Muscle layer of duodenum (tissue), 2 donors: Measurements from ENCODE around the gene MEST.

ENCODE experiments used
- H3K27ac ChIP-seq: one replicate; pipeline ENCODE4 v1.7.0; 2013; ENCODE audit warnings: mild to moderate bottlenecking, low read length
- H3K27me3 ChIP-seq: one replicate; pipeline ENCODE4 v1.7.0; 2013; ENCODE audit warnings: low read depth, mild to moderate bottlenecking, control low read depth, low read length
- H3K36me3 ChIP-seq, 2 donors: one replicate each; pipeline ENCODE4 v1.7.0; 2013; ENCODE audit warnings: low read length in 2 of 2, control low read depth in 1 of 2, mild to moderate bottlenecking in 1 of 2; ENCODE audit not compliant: insufficient read depth in 2 of 2, control insufficient read depth in 1 of 2
- H3K4me1 ChIP-seq, 2 donors: one replicate each; pipeline ENCODE4 v1.7.0; 2013; ENCODE audit warnings: low read length in 2 of 2, mild to moderate bottlenecking in 2 of 2, control low read depth in 1 of 2, moderate library complexity in 1 of 2; ENCODE audit not compliant: insufficient read depth in 2 of 2, control insufficient read depth in 1 of 2
- H3K4me3 ChIP-seq, 2 donors: one replicate each; pipeline ENCODE4 v1.7.0; 2013; ENCODE audit warnings: low read length in 2 of 2, low read depth in 1 of 2, mild to moderate bottlenecking in 1 of 2
- H3K9me3 ChIP-seq, 2 donors: one replicate each; pipeline ENCODE4 v1.7.0; 2013; ENCODE audit warnings: low read length in 2 of 2, control low read depth in 1 of 2, mild to moderate bottlenecking in 1 of 2; ENCODE audit not compliant: control insufficient read depth in 1 of 2
- donor health status: healthy.

Gene MEST

DNA sequence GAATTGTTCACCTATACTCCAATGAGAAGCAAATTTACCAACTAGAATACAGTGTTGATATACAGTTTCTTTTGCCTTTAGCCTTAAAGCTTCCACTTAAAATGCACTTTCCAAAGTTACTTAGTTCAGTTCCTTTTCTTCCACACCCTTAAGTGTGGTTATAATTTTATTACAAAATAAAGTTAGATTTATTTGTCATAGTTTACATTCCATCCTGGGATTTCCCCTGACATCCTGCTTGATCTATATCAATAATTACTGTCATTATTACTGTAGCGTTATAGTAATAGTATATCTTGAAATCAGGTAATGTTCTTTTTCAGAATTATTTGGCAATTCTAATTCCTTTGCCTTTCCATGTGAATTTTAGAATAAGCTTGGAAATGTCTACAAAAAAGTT lies 23.3 kb upstream of the MEST start:
- no peak overlapping the region for H3K27ac ChIP-seq
- no peaks in the 10 kb centered on the region for H3K4me1 ChIP-seq
- H3K9me3 ChIP-seq, result no peaks in the 10 kb centered on the region
- no peak overlapping the region for H3K4me3 ChIP-seq
- no peaks in the 10 kb centered on the region for H3K36me3 ChIP-seq
- no peaks in the 10 kb centered on the region for H3K27me3 ChIP-seq

DNA sequence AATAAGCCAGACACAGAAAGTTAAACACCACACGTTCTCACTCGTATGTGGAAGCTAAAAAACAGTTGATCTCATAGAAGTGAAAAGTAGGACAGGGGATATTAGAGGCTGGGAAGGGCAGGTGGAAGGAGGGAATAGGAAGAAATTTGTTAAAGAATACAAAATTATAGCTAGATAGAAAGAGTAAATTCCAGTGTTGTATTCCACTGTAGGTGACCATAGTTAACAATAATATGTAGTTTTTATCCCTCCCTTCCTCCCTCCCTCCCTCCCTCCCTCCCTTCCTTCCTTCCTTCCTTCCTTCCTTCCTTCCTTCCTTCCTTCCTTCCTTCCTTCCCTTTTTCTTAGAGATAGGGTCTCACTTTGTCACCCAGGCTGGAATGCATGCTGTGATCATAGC lies 19.9 kb upstream of the MEST start:
- no peaks in the 10 kb centered on the region for H3K27me3 ChIP-seq
- no peak overlapping the region for H3K4me3 ChIP-seq

DNA sequence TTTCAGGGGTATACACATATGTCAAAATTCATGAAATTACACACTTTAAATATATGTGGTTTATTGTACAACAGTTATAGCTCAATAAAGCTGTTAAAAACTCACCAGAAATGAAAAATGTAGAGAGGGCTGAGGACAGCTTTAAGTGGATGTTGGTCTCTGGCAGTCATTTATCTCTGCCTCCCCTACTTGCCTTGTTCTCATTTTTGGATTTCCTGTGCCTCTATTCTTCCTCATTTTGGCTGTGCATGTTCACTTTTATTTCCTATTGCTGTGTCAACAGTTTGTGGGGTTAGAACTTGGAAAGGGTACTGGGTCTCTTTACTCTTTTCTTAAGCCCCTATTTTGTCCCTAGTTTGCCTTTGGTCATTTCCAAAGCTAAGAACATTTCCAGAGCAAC lies 18.6 kb upstream of the MEST start:
- H3K27ac ChIP-seq, result no peak overlapping the region
- H3K9me3 ChIP-seq, result peaks cover 6 to 7% of the 10 kb centered on the region in 2 donors
- H3K4me3 ChIP-seq, result no peak overlapping the region
- no peaks in the 10 kb centered on the region for H3K27me3 ChIP-seq
- H3K4me1 ChIP-seq, result no peaks in the 10 kb centered on the region
- H3K36me3 ChIP-seq, result no peaks in the 10 kb centered on the region

More for the DNA sequence above, 19.9 kb upstream of the MEST start:
- H3K9me3 ChIP-seq, result no peaks in the 10 kb centered on the region
- H3K36me3 ChIP-seq, result no peaks in the 10 kb centered on the region
- no peak overlapping the region for H3K27ac ChIP-seq
- H3K4me1 ChIP-seq, result no peaks in the 10 kb centered on the region

DNA sequence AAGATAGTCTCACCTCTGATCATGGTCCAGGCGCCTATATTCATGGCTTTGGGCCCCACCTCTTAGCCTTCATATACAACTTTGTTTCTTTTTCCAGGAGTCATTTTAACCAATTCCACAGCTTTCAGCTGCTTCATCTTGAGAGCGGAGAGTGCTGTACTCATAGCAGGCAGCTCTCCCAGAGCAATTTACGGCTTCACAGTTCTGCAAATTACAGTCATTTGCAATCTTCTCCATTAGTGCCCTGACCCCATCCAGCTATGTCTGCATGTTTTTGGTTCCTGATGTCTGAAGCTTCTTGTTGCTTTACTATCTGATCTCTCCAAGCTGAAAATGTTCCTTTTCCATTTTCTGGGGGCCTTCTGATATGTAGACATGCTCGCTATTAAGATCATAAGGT lies 18.0 kb upstream of the MEST start:
- Histone ChIP-seq H3K4me3 (no peak overlapping the region), H3K27ac (no peak overlapping the region), H3K27me3 (no peaks in the 10 kb centered on the region), H3K9me3 (peaks cover 6 to 7% of the 10 kb centered on the region in 2 donors), H3K4me1 (no peaks in the 10 kb centered on the region), H3K36me3 (no peaks in the 10 kb centered on the region)

DNA sequence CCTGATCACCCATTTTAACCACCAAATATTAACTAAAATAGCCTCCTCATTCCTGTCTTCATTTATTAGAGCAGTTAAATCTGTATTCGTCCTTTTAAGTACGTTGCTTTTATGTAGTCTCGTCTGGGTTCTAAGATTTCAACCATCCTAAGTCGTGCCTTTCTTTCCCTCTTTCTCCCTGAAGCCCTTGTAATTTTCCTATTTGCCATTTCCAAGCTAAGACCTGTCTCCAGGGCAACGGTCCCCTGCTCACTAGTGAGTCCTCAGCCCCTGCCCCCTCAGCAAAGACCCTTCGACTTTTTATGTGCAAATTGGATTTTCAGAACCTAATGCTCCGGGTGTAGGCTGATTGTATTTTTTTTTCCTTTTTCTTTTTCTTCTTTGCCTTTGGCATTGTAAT lies 16.1 kb upstream of the MEST start:
- Histone ChIP-seq H3K4me1 (no peaks in the 10 kb centered on the region), H3K27ac (no peak overlapping the region), H3K36me3 (no peaks in the 10 kb centered on the region), H3K27me3 (no peaks in the 10 kb centered on the region), H3K9me3 (peaks cover 6 to 7% of the 10 kb centered on the region in 2 donors), H3K4me3 (no peak overlapping the region)

DNA sequence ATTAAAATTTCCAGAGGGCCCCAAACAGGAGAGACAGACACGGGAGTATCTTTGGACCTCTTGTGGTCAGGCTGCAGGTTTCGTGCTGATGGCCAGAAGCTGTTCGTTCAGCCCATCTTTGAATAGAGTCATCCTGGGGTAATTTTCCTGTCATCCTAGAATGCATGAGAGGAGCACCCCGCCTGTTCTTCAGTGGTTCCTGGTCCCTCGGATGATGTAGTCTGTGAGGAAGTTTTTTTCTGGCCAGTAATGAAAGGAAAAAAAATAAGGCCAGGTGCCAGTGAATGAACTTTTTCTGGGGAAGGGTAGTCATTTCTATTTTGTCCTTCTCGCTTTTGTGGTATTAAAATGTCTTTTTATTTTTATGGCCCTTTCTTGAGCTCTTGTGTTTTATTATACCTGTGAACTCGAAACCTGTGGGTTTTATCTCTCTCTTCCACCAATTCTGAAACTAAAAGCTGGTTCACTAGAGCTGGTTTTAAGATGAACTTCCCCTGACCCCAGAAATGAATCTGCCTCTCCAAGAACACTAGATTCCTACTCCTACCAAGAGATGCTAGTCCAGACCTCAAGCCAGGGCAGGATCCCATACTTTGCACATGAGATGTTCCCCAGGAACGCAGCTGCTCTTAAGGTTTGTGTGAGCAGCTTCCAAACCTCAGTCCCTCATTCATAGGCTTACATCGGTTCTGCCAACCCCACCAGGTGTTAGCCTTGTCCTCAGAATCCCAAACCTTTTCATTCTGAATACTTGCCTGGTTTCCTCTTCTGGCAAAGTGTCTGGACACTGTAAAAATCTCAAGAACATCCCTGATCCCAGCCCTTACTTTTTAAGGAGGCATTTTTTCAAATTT lies 15.4 kb upstream of the MEST start:
- H3K27me3 ChIP-seq, result no peaks in the 10 kb centered on the region
- no peak overlapping the region for H3K27ac ChIP-seq
- H3K4me3 ChIP-seq, result no peak overlapping the region
- no peaks in the 10 kb centered on the region for H3K36me3 ChIP-seq
- peaks cover 6 to 7% of the 10 kb centered on the region in 2 donors for H3K9me3 ChIP-seq
- no peaks in the 10 kb centered on the region for H3K4me1 ChIP-seq

DNA sequence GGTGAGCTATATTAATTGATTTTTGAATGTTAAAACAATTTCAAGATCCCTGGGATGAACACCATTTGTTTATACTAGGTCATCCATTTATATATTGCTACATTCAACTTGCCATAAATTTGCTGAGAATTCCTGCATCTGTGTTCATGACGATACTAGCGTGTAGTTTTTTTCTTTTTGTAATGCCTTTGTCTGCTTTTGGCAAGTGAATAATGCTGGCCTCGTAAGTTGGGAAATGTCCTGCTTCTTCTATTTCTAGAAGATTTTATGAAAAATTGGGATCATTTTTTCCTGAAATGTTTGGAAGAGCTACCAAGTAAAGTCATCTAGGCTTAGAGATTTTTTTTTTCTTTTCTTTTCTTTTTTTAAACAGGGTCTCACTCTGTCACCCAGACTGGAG lies 12.9 kb upstream of the MEST start:
- no peaks in the 10 kb centered on the region for H3K36me3 ChIP-seq
- no peak overlapping the region for H3K27ac ChIP-seq
- peaks cover 6 to 7% of the 10 kb centered on the region in 2 donors for H3K9me3 ChIP-seq
- no peaks in the 10 kb centered on the region for H3K4me1 ChIP-seq
- no peaks in the 10 kb centered on the region for H3K27me3 ChIP-seq
- H3K4me3 ChIP-seq, result no peak overlapping the region

DNA sequence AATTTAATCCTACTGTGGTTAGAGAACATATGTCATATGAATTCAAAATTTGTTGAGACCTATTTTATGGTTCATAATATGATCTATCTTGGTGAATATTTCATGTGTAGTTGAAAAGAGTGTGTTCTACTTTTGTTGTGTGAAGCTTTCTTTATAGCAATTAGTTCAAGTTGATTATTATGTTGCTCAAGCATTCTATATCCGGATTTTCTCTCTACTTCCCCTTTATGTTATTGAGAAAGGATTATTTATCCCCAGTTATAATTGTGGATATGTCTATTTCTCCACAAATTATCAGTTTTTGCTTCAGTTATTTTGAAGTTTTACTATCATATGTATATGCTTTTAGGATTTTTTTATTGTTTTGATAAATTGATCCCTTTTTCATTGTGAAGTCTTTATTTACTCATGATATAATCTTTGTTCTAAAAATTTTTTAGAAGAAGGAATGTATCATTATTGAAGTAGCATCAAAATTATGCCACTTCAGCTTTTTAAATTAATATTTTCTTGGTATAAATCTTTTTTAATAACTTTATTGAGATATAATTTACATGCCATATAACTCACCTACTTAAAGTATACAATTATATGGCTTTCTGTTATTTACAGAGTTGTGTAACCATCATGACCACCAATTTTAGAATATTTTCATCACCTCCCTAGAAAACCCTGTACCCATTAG lies 12.0 kb upstream of the MEST start:
- Histone ChIP-seq H3K27me3 (no peaks in the 10 kb centered on the region), H3K4me1 (no peaks in the 10 kb centered on the region), H3K4me3 (no peak overlapping the region), H3K27ac (no peak overlapping the region), H3K9me3 (peaks cover 6 to 7% of the 10 kb centered on the region in 2 donors), H3K36me3 (no peaks in the 10 kb centered on the region)

DNA sequence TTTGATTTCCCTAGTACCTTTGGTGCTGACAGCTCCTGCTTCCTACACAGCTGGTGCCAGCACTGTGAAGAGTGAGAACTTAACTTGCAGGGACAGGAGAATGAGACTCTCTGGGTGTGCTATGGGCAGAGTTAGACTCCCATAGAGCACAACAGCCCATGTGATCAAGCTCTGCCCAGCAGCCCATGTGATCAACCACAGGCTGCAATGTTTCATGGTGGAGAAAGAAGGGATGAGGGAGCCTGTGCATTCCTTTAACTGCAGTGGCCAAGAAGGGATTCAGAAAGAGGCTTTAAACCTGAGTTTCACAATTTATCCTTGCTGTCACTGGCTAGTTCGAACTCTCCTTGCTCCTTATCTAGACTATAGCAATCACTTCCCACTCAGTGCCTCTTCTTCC lies 10.0 kb upstream of the MEST start:
- no peaks in the 10 kb centered on the region for H3K27me3 ChIP-seq
- peaks cover 6 to 7% of the 10 kb centered on the region in 2 donors for H3K9me3 ChIP-seq
- no peaks in the 10 kb centered on the region for H3K36me3 ChIP-seq
- H3K4me1 ChIP-seq, result peaks cover 0 to 10% of the 10 kb centered on the region in 2 donors
- no peak overlapping the region for H3K4me3 ChIP-seq
- H3K27ac ChIP-seq, result no peak overlapping the region

DNA sequence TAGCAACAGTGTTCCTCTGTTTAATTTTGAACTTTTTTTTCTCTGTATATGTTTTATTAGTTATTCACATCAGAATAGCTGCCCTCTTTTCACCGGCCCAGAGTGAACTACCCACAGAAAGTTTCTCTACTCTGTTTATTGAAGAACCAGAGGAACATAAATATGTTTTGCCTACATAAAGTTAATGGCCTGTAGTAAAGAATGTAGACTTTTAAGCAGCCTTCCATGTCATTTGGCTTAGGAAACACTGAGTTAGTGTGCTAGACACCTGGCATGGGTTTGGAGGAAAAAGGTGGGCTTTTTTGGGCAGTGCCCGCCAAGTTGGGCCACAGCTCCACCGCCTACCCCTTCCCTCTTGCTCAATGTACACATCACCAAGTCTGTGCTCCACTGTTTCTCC lies 8.9 kb upstream of the MEST start:
- H3K9me3 ChIP-seq, result peaks cover 0 to under 1% of the 10 kb centered on the region in 2 donors
- H3K27ac ChIP-seq, result no peak overlapping the region
- H3K4me3 ChIP-seq, result no peak overlapping the region
- no peaks in the 10 kb centered on the region for H3K27me3 ChIP-seq
- H3K36me3 ChIP-seq, result no peaks in the 10 kb centered on the region
- H3K4me1 ChIP-seq, result peaks cover 0 to 10% of the 10 kb centered on the region in 2 donors

DNA sequence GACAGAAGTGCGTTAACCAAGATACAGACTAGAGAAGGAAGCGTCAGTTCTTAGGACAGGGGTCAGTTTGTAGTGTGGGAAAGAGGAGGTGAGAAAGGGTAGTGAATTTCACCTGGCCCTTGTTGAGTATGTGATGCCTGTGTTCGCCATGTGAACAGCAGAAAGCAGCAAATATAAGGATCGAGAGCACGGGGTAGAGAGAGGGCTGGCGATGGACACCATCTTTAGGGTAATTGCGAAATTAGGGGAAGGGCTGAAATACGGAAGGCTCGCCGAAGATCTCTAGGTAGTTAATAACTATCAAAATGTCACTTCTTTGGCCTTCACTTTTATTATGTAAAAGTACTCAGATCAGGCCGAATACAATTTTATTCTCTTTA lies 6.2 kb upstream of the MEST start:
- H3K27ac ChIP-seq, result no peak overlapping the region
- H3K36me3 ChIP-seq, result no peaks in the 10 kb centered on the region
- H3K4me3 ChIP-seq, result peak overlapping the region; percentile 63 to 67

More for the DNA sequence above, 6.2 kb upstream of the MEST start:
- Histone ChIP-seq H3K27me3 (no peaks in the 10 kb centered on the region), H3K4me1 (peaks cover 0 to 10% of the 10 kb centered on the region in 2 donors), H3K9me3 (no peaks in the 10 kb centered on the region)
